Body of pancreas (tissue), 4 donors: ENCODE measurements around the gene PPP1R26. TPM values are rescaled to one million over a fixed set of nuclear protein-coding genes. Genes with fewer than 3 reads are reported as not detected.
"Not testable (repeated sequence)": the region's sequence is repeated elsewhere in the genome, so short reads cannot be mapped to it uniquely, and the experiment has no call there.

ENCODE experiments used
- ATAC-seq: fragments of 150-250 bp; one replicate; pipeline ENCODE4 v1.9.1; 2016
- DNase-seq, 4 donors: peaks; one replicate each; pipeline ENCODE4 v3.0.0-alpha.2; 2019
- H3K27ac ChIP-seq, 4 donors: fragments of 200-600 bp; sonication (generic); 1 replicate in 3 of 4; 2 replicates in 1 of 4; pipeline versions ENCODE4 v1.5.1 to v1.6.1; 2016 to 2019; ENCODE audit warnings: mild to moderate bottlenecking in 1 of 4, mixed read lengths in 1 of 4, moderate library complexity in 1 of 4
- H3K27me3 ChIP-seq, 2 donors: fragments of 200-600 bp; sonication (generic); one replicate each; pipeline ENCODE4 v1.6.0; 2016; ENCODE audit warnings: mild to moderate bottlenecking in 1 of 2
- H3K36me3 ChIP-seq, 2 donors: fragments of 200-600 bp; sonication (generic); replicated peaks in 1 of 2; 2 replicates each; pipeline ENCODE4 v1.5.1; 2016; ENCODE audit warnings: low read depth in 2 of 2; ENCODE audit not compliant: insufficient read depth in 1 of 2
- H3K4me1 ChIP-seq: fragments of 200-600 bp; sonication (generic); one replicate; pipeline ENCODE4 v1.6.0; 2016
- H3K4me3 ChIP-seq, 2 donors: fragments of 200-600 bp; sonication (generic); 1 replicate in 1 of 2; 2 replicates in 1 of 2; pipeline ENCODE4 v1.5.1; 2016 to 2019
- H3K9me3 ChIP-seq, 3 donors: fragments of 200-600 bp; sonication (generic); 1 replicate in 2 of 3; 2 replicates in 1 of 3; pipeline ENCODE4 v1.5.1; 2016
- CTCF ChIP-seq, 7 experiments: fragments of 450-650 bp in 4 of 7; fragments of 200-600 bp in 3 of 7; sonication (generic) in 3 of 7; IDR thresholded peaks; one replicate each; pipeline ENCODE4 v1.5.1; 2016 to 2019; ENCODE audit warnings: antibody characterized with exemption in 7 of 7
- POLR2A ChIP-seq, 3 donors: fragments of 450-650 bp; IDR thresholded peaks; one replicate each; pipeline ENCODE4 v1.6.1; 2016; ENCODE audit warnings: antibody characterized with exemption in 3 of 3, mild to moderate bottlenecking in 2 of 3
- WGBS, 2 donors: methylation state at CpG; one replicate each; pipeline ENCODE4 v1.1.5; 2017; 5-methylcytosine and 5-hydroxymethylcytosine counted together
- intact Hi-C: fragments of 100-400 bp; cut with DNase I; formaldehyde crosslinking; loops from one replicate; pipeline ENCODE4 v1.15.1; 2023
- total RNA-seq, 2 donors: library from RNA; depleted of rRNA; stranded (reverse); fragments of >200 nt; gene quantifications; one replicate each; pipeline ENCODE4 v1.1.0, GENCODE V29; 2016

The PPP1R26 gene
- total RNA-seq, 2 donors from 2014 or later, result 17.8 to 17.9 TPM

- no peak for TF ChIP-seq POLR2A (IDR thresholded peaks at IDR 0.05)
- TF ChIP-seq CTCF (IDR thresholded peaks at IDR 0.05), result no peak
Measured at GRCh38 chr9:135533113-135533512, 53.5 kb downstream of the PPP1R26 start.

GRCh38 chr9:135533674-135534073 is 54.1 kb downstream of the PPP1R26 start:
- ATAC-seq (no peak), DNase-seq (no peak)
- TF ChIP-seq CTCF (IDR thresholded peaks at IDR 0.05) (no peak), POLR2A (IDR thresholded peaks at IDR 0.05) (no peak)
- H3K9me3 ChIP-seq, result no peaks in the 10 kb centered on the region
- no peak overlapping the region for H3K27ac ChIP-seq
- H3K4me1 ChIP-seq, result no peaks in the 10 kb centered on the region
- no peaks in the 10 kb centered on the region for H3K27me3 ChIP-seq
- WGBS, 2 donors, result 75 to 81% methylated on average over 7 to 12 of the region's 12 CpGs
- no peaks in the 10 kb centered on the region for H3K36me3 ChIP-seq
- intact Hi-C loops, result no loop called here
- no peak overlapping the region for H3K4me3 ChIP-seq

More at GRCh38 chr9:135533113-135533512, 53.5 kb downstream of the PPP1R26 start:
- intact Hi-C loops, result no loop called here
- no peak overlapping the region for H3K27ac ChIP-seq
- H3K27me3 ChIP-seq, result no peaks in the 10 kb centered on the region
- H3K9me3 ChIP-seq, result no peaks in the 10 kb centered on the region
- ATAC-seq, result no peak
- no peaks in the 10 kb centered on the region for H3K4me1 ChIP-seq
- DNase-seq, result no peak
- H3K4me3 ChIP-seq, result no peak overlapping the region
- WGBS, 2 donors, result 70 to 90% methylated on average over 3 of the region's 3 CpGs
- no peaks in the 10 kb centered on the region for H3K36me3 ChIP-seq

- H3K4me1 ChIP-seq, intact Hi-C loops, ATAC-seq, H3K27ac ChIP-seq, H3K4me3 ChIP-seq, DNase-seq, H3K9me3 ChIP-seq, H3K27me3 ChIP-seq, H3K36me3 ChIP-seq: not testable (repeated sequence)
- 17 to 37% methylated on average over 10 of the region's 10 CpGs for WGBS, 2 donors
Measured at GRCh38 chr9:135534192-135534711, 54.7 kb downstream of the PPP1R26 start.

GRCh38 chr9:135534826-135535225 is 55.2 kb downstream of the PPP1R26 start:
- H3K4me1 ChIP-seq, H3K27me3 ChIP-seq, H3K4me3 ChIP-seq, DNase-seq, intact Hi-C loops, H3K9me3 ChIP-seq, ATAC-seq, H3K27ac ChIP-seq, H3K36me3 ChIP-seq: not testable (repeated sequence)
- WGBS, 2 donors, result 65 to 77% methylated on average over 4 of the region's 4 CpGs

- H3K4me1 ChIP-seq, intact Hi-C loops, H3K36me3 ChIP-seq, H3K9me3 ChIP-seq, ATAC-seq, H3K4me3 ChIP-seq, H3K27ac ChIP-seq, H3K27me3 ChIP-seq, DNase-seq: not testable (repeated sequence)
- 36 to 77% methylated on average over 2 to 13 of the region's 13 CpGs for WGBS, 2 donors
Measured at GRCh38 chr9:135535631-135536030, 56.0 kb downstream of the PPP1R26 start.

- Histone ChIP-seq H3K36me3 (no peaks in the 10 kb centered on the region), H3K27ac (no peak overlapping the region), H3K4me1 (no peaks in the 10 kb centered on the region), H3K9me3 (no peaks in the 10 kb centered on the region), H3K4me3 (no peak overlapping the region), H3K27me3 (no peaks in the 10 kb centered on the region)
- TF ChIP-seq CTCF (IDR thresholded peaks at IDR 0.05) (no peak), POLR2A (IDR thresholded peaks at IDR 0.05) (no peak)
- ATAC-seq (no peak), DNase-seq (no peak)
- intact Hi-C loops, result no loop called here
- WGBS, 2 donors, result 55 to 63% methylated on average over 4 to 8 of the region's 8 CpGs
Measured at GRCh38 chr9:135536216-135536615, 56.6 kb downstream of the PPP1R26 start.

Other genes starting within 250 kb of the PPP1R26 start
- 10 to 100 TPM; 15.8 to 35.0 TPM for gene MRPS2, start 20.9 kb downstream of the PPP1R26 start, total RNA-seq
- not detected for gene LCN1, start 41.7 kb downstream of the PPP1R26 start, total RNA-seq
- gene OBP2A, start 66.3 kb downstream of the PPP1R26 start, total RNA-seq, result not detected
- not detected for gene PAEP, start 82.0 kb downstream of the PPP1R26 start, total RNA-seq
- gene GLT6D1, start 159.8 kb downstream of the PPP1R26 start, total RNA-seq, result not detected
- not detected for gene LCN9, start 183.5 kb downstream of the PPP1R26 start, total RNA-seq
- gene SOHLH1, start 219.7 kb downstream of the PPP1R26 start, total RNA-seq, result not detected
- under 1 TPM; under 0.01 TPM for gene KCNT1, start 222.4 kb downstream of the PPP1R26 start, total RNA-seq